SKM-1 (cell line): ENCODE measurements around the gene SORCS2.

Source experiments
- DNase-seq: peaks from one replicate; lab custom pipeline; 2025; ENCODE audit not compliant: unreplicated experiment; lab: John Stamatoyannopoulos, UW

Gene SORCS2

GRCh38 chr4:7333801-7334421, 141.6 kb downstream of the SORCS2 start:
- DNase-seq: no peak

GRCh38 chr4:7334521-7335275, 142.4 kb downstream of the SORCS2 start:
- no peak for DNase-seq

GRCh38 chr4:7335344-7336066, 143.2 kb downstream of the SORCS2 start:
- DNase-seq: peak; percentile 24

GRCh38 chr4:7336067-7336569, 143.8 kb downstream of the SORCS2 start:
- DNase-seq: no peak

- DNase-seq: no peak
Measured at GRCh38 chr4:7336732-7337131, 144.4 kb downstream of the SORCS2 start.

- no peak for DNase-seq
Measured at GRCh38 chr4:7337196-7338058, 145.1 kb downstream of the SORCS2 start.

GRCh38 chr4:7338059-7338452, 145.7 kb downstream of the SORCS2 start:
- no peak for DNase-seq

GRCh38 chr4:7338876-7339623, 146.7 kb downstream of the SORCS2 start:
- no peak for DNase-seq

- no peak for DNase-seq
Measured at GRCh38 chr4:7339751-7340552, 147.6 kb downstream of the SORCS2 start.

- DNase-seq: no peak
Measured at GRCh38 chr4:7340553-7341433, 148.5 kb downstream of the SORCS2 start.

GRCh38 chr4:7341491-7342222, 149.3 kb downstream of the SORCS2 start:
- DNase-seq: no peak

GRCh38 chr4:7342223-7343080, 150.1 kb downstream of the SORCS2 start:
- DNase-seq: no peak

- DNase-seq: no peak
Measured at GRCh38 chr4:7343081-7343655, 150.8 kb downstream of the SORCS2 start.

- DNase-seq: no peak
Measured at GRCh38 chr4:7343950-7344349, 151.6 kb downstream of the SORCS2 start.

GRCh38 chr4:7344636-7345155, 152.4 kb downstream of the SORCS2 start:
- no peak for DNase-seq

GRCh38 chr4:7347981-7348380, 155.6 kb downstream of the SORCS2 start:
- no peak for DNase-seq
